ENCODE data around the gene ENTPD7. TPM values are rescaled to one million over a fixed set of nuclear protein-coding genes. Genes with fewer than 3 reads are reported as not detected.

The ENTPD7 gene
- total and polyA plus RNA-seq, 2 donors (not counting 1 experiment from before 2014, with no cell fraction given) = 0.75 to 6.2 TPM

- DNase-seq (no peak), ATAC-seq (ENCODE audit: low read depth) (no peak)
- Mint-ChIP-seq H3K27me3 (peaks cover 23% of the 10 kb centered on the region), H3K4me3 (no peak overlapping the region), H3K9me3 (ENCODE audit: insufficient read depth) (no peaks in the 10 kb centered on the region), H3K4me1 (peaks cover 19% of the 10 kb centered on the region), H3K27ac (no peak overlapping the region)
- Histone ChIP-seq H2AFZ (ENCODE audit: insufficient read depth, low read depth, low read length, poor library complexity, severe bottlenecking) (no peak overlapping the region), H3K4me3 (ENCODE audit: control extremely low read depth in 1 of 5, extremely low read depth in 1 of 5, insufficient read depth in 1 of 5, low read depth in 2 of 5, low read length in 4 of 5) (no peak overlapping the region), H4K20me1 (ENCODE audit: control insufficient read depth, insufficient read depth, low read length, poor library complexity, severe bottlenecking) (no peaks in the 10 kb centered on the region), H3K79me2 (ENCODE audit: control insufficient read depth, insufficient read depth, low read length) (no peaks in the 10 kb centered on the region), H3K9ac (ENCODE audit: low read length) (no peak overlapping the region), H3K4me1 (ENCODE audit: control insufficient read depth in 2 of 2, insufficient read depth in 2 of 2, low read length in 2 of 2) (peaks cover 7 to 16% of the 10 kb centered on the region in 2 donors), H3K4me2 (replicated peaks; ENCODE audit: low read depth, low read length, poor library complexity, severe bottlenecking) (no peak overlapping the region), H3K27ac (ENCODE audit: low read length in 2 of 2) (no peak overlapping the region), H3K9me3 (ENCODE audit: control extremely low read depth in 1 of 3, control insufficient read depth in 2 of 3, insufficient read depth in 1 of 3, low read length in 2 of 3) (no peaks in the 10 kb centered on the region), H3K27me3 (replicated peaks in 1 of 4; ENCODE audit: control extremely low read depth in 1 of 4, control insufficient read depth in 3 of 4, insufficient read depth in 4 of 4, low read length in 3 of 4) (peaks cover 0 to 4% (median 0%) of the 10 kb centered on the region in 4 experiments), H3K36me3 (replicated peaks in 1 of 2; ENCODE audit: control extremely low read depth in 1 of 2, control insufficient read depth in 1 of 2, extremely low read depth in 1 of 2, insufficient read depth in 2 of 2, low read length in 1 of 2) (no peaks in the 10 kb centered on the region)
- intact Hi-C loops (cut with micrococcal nuclease) = no loop called here
- no CpG with 5 or more reads among the region's 1 CpG for WGBS (ENCODE audit: insufficient coverage)
- TF ChIP-seq CTCF (IDR thresholded peaks at IDR 0.05) (no peak), EZH2 (IDR thresholded peaks at IDR 0.05; ENCODE audit: borderline replicate concordance, insufficient read depth, low read depth, low read length, poor library complexity, severe bottlenecking) (no peak)
- CTCF ChIA-PET = no interaction called here
- POLR2A ChIA-PET = no interaction called here
Measured at GRCh38 chr10:99656199-99657064, 2.9 kb upstream of the ENTPD7 start.

GRCh38 chr10:99658622-99659030 is 683 bp upstream of the ENTPD7 start:
- H3K4me1 ChIP-seq (ENCODE audit: control insufficient read depth in 2 of 2, insufficient read depth in 2 of 2, low read length in 2 of 2) = peaks cover 7 to 16% of the 10 kb centered on the region in 2 donors
- no peak overlapping the region for H3K27ac ChIP-seq (ENCODE audit: low read length in 2 of 2)
- no peaks in the 10 kb centered on the region for H3K9me3 ChIP-seq (ENCODE audit: control extremely low read depth in 1 of 3, control insufficient read depth in 2 of 3, insufficient read depth in 1 of 3, low read length in 2 of 3)
- H3K79me2 ChIP-seq (ENCODE audit: control insufficient read depth, insufficient read depth, low read length) = no peaks in the 10 kb centered on the region
- H3K36me3 ChIP-seq (replicated peaks in 1 of 2; ENCODE audit: control extremely low read depth in 1 of 2, control insufficient read depth in 1 of 2, extremely low read depth in 1 of 2, insufficient read depth in 2 of 2, low read length in 1 of 2) = peaks cover 0 to 2% of the 10 kb centered on the region in 2 experiments
- H3K4me3 ChIP-seq (ENCODE audit: control extremely low read depth in 1 of 5, extremely low read depth in 1 of 5, insufficient read depth in 1 of 5, low read depth in 2 of 5, low read length in 4 of 5) = peak overlapping the region; percentile 63 to 89 (median 82)
- H4K20me1 ChIP-seq (ENCODE audit: control insufficient read depth, insufficient read depth, low read length, poor library complexity, severe bottlenecking) = no peaks in the 10 kb centered on the region
- ATAC-seq (ENCODE audit: low read depth) = no peak
- POLR2A ChIA-PET = interaction anchor here (1.3 to 1.4 kb wide), 2 partner anchors 38 to 40 kb away, joined by 4 to 12 read pairs; partner anchors contain the start of gene SLC25A28
- CTCF ChIA-PET = interaction anchor here (1.1 to 3.7 kb wide), 4 partner anchors 36 to 223 kb away, joined by 4 to 9 read pairs (median 6); partner anchors contain the start of genes COX15 and CUTC
- TF ChIP-seq CTCF (IDR thresholded peaks at IDR 0.05) (no peak), EZH2 (IDR thresholded peaks at IDR 0.05; ENCODE audit: borderline replicate concordance, insufficient read depth, low read depth, low read length, poor library complexity, severe bottlenecking) (no peak)
- peak overlapping the region; percentile 97 for H2AFZ ChIP-seq (ENCODE audit: insufficient read depth, low read depth, low read length, poor library complexity, severe bottlenecking)
- H3K4me1 Mint-ChIP-seq = peaks cover 19% of the 10 kb centered on the region
- no peak for DNase-seq
- H3K9me3 Mint-ChIP-seq (ENCODE audit: insufficient read depth) = no peaks in the 10 kb centered on the region
- peaks cover 0 to 4% (median 0%) of the 10 kb centered on the region in 4 experiments for H3K27me3 ChIP-seq (replicated peaks in 1 of 4; ENCODE audit: control extremely low read depth in 1 of 4, control insufficient read depth in 3 of 4, insufficient read depth in 4 of 4, low read length in 3 of 4)
- peak overlapping the region; percentile 32 for H3K27ac Mint-ChIP-seq
- WGBS (ENCODE audit: insufficient coverage) = 34% methylated on average over 17 of the region's 24 CpGs
- peak overlapping the region; percentile 98 for H3K4me2 ChIP-seq (replicated peaks; ENCODE audit: low read depth, low read length, poor library complexity, severe bottlenecking)
- peaks cover 13% of the 10 kb centered on the region for H3K27me3 Mint-ChIP-seq
- intact Hi-C loops (cut with micrococcal nuclease) = loop anchor here (1.0 kb wide), 3 partner anchors 38 to 228 kb away; partner anchors contain the start of genes COX15, CUTC, GOT1 and SLC25A28
- H3K4me3 Mint-ChIP-seq = peak overlapping the region; percentile 84
- H3K9ac ChIP-seq (ENCODE audit: low read length) = peak overlapping the region; percentile 81

Measured in B cell (primary cell).